Measurements from ENCODE around the gene MSI2.

MSI2 gene

DNA sequence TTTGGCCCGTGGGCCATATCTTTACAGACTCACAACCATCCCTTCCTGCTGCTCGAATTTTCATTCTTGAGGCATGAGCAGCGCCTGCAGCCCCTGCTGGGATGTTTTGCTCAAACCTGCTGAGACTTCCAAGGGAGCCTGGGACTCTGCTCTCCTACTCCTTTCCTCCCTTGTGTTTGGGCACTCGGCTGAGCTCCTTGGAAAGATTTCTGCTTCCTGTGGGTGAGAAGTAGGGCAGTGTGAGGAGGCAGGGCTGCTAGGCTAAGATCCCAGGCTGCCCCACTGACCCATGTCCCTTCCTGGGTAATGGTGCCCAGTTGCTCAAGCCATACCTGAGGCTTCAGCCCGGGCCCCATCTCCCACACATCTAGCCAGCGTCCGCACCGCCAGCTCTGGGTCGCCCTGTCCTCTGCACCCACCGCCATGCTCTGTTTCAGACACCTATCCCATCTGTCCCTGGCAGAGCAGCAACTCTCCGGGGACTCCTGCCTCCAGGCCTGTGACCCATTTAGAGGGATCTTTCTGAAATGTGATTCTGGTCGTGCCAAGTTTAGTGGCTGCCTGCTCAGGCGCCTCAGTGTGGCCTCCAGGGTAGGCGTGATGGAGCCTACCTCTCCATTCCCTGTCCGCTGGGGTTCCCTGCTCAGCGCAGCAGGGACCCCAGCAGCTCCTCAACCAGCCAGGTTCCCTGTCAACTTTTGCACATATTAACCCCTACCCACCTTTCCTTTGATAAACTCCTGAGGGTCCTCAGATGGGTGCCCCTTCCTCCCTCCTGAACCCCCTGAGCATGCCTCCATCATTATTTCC, 298.7 kb downstream of the MSI2 start:
- intact Hi-C loops (cut with DNase I), result no loop called here
- peak in 4 of 10 donors; percentile 29 to 85 (median 36) for DNase-seq

DNA sequence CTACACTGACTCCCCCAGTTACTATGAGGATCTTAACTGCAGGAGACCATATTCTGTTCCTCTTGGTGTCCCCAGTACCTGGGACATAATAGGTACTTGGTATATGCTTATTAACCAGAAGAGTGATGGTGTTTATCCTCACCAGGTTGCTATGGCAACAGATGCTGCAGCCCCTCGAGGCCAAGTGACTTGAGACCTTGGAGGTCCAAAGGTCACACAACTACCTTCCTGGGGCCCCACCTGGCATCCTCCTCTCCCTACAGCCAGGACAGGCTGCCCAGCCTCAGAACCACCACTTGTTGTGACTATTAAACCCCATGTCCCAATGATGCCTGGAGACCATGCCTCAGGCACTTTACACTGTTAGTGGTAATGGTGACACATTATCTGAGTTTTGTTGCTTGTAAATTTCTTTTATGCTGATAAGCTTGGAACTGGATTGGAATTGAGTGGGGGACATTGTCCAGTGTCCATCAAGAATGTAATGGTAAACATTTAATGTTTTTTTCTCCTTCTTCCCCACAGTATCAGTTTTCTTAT, 299.4 kb downstream of the MSI2 start:
- peak in 1 of 10 donors; percentile 51 for DNase-seq
- intact Hi-C loops (cut with DNase I), result no loop called here

DNA sequence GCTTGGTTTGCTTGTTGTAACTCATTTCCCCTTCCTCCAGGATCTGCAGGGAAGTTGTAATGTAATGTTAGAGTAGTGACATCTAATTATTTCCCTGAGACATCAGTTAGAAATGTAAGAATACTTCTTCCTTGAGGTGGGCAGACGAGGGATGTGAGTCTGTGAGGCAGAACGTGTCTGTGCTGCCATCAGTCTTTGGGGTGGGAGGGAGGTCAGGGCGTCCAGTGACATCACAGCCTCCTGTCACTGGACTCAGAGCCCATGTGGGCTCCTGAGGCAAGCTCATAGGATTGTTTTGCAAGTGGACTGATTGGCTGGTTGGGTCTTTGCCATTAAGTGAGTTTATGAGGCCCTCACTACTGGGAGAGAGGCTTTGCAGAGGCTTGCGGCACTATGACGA, 300.0 kb downstream of the MSI2 start:
- intact Hi-C loops (cut with DNase I), result no loop called here
- peak in 1 of 10 donors; percentile 35 for DNase-seq

DNA sequence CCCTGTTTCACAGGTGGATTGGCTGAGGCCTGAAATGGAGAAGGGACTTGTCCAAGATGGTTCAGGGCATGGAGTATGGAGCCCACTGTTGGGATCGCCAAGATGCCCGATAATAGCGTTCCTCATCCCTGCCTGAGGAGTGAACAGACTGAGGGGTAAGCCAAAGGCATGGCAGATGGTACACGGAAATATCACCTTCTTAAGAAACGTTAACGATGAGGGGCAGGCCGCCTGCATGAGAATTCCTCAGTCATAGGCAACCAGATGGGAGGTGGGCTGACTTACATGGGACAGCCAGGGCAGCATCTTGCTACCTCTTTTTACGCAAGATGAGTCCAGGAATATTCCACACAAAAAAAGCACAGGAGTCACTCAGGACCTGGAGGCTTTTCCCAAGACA, 300.7 kb downstream of the MSI2 start:
- DNase-seq, result peak in 1 of 10 donors; percentile 46
- intact Hi-C loops (cut with DNase I), result no loop called here

DNA sequence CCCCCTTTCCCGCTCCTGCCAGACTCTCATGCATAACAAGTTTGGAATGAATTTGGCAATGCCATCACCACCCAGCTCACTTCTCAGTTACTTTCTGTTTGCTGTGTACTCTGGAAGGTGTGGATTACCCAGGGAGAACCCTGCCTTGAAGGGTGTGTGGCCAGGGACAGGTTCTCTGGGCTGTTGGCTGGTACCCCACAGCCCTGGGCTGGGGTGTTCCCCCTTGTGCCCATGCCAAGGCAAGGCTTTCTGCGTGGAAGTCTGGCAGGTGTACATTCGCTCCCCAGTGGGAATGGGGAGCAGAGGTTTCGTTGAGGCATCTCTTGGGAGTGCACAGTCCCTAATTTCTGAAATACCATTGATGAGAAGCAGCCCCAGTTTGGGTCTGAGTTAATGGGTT, 301.1 kb downstream of the MSI2 start:
- intact Hi-C loops (cut with DNase I), result no loop called here
- DNase-seq, result peak in 1 of 10 donors; percentile 62

DNA sequence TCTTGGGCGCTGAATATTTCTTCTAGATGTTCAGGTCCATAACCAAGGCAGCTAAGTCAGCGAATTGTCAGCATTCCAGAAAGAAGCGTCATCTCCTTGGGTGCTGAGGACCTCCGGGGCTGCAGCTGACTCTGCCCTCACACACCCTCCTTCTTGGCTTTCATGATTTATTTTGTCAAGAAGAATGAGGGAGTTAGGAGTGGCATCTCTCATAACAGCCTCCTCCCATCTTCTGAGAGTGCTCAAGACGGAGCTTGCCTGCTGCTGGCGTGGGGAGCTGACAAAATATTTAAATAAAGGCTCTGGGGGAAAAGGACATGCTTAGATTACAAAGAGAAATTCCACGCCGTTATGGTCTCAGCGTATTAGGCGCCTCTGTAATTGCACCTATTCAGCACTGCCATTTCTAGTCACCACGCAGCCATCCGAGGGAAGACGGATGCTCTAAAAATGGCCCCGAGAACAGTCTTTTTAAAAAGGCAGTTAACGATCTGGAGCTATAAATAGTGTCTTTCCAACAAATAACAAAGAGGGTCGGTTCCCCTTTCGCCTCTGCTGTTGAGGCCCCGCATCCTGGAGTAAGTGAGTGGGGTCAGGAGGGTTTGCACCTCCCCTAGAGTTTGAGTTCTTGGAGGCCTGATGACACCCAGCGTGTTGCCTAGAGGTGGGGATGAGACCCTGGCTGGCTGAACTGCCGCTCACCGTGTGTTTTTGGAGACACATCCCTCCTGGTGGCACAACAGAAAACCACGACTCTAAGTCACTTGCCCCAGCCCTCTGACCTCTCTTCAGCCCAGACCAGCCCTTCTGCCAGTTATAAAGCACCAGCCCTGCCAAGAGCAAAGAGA, 301.7 kb downstream of the MSI2 start:
- peak in 1 of 10 donors; percentile 70 for DNase-seq
- intact Hi-C loops (cut with DNase I), result no loop called here

DNA sequence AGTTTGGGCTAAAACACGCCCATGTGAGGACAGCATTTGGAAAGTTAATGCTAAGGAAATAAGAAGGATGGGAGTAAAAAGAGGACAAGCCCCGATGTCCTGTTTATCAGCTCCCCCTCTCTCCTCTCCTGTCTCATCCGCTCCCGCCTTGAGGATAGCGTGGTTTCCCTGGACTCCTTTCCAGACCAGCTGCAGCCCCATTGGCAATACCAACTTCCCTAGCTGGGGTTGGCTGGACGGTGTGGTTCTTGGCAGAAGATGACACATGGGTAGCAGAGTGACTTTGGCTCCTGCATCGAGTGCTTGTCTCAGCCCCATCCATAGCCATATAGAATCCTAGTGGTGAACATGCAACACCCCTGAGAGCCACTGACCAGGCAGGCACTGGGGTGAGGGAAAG, 302.9 kb downstream of the MSI2 start:
- DNase-seq, result peak in 1 of 10 donors; percentile 61
- intact Hi-C loops (cut with DNase I), result no loop called here

DNA sequence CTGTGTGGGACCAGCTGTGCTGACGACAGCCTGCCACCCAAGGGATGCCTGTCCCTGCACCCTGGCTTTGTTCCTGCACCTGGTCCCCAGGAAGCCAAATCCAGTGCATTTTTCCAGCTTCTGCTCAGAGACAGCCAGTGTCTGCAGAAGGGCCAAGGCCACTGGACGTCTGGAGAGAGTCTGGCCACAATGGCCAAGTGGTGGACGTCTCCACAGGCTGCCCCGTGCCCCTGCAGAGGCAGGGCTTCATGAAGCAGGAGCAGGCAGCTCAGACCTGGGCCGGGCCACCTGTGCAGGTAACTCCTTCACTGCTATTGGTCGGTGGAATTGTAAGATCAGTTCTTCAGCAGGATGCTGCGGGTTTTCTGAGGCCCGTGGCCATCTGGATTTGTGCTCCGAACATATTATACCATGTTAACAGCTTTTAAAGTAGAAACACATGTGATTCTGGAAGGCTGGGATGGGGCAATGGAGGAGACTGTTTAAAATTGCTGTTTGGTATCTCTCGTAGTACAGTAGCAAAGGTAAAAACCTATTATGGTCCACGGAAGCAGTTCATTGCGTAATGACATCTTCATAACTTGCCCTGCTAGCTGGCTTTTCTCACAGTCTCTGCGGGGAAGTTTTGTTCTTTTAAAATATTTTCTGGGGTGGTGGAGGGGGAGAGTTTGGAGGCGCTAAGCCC, 303.5 kb downstream of the MSI2 start:
- peak in 1 of 10 donors; percentile 76 for DNase-seq
- intact Hi-C loops (cut with DNase I), result no loop called here

DNA sequence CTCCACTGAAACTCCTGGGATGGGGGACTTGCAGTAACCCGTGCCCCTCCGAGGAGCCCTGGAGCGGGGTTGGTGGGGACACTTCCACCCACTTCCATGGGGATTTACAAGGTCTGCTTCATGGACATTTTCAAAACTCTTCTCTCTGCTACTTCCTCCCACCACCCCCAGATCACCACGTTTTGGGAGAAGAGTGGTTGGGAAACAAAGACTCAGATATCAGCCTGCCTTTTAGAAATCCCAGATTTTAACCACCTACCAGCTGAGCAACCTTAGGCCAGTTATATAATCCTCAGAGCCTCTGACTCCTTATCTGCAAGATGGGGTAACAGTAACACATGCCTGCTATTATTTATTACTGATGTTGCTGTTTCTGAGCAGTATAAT, 304.0 kb downstream of the MSI2 start:
- peak in 1 of 10 donors; percentile 49 for DNase-seq
- intact Hi-C loops (cut with DNase I), result no loop called here

DNA sequence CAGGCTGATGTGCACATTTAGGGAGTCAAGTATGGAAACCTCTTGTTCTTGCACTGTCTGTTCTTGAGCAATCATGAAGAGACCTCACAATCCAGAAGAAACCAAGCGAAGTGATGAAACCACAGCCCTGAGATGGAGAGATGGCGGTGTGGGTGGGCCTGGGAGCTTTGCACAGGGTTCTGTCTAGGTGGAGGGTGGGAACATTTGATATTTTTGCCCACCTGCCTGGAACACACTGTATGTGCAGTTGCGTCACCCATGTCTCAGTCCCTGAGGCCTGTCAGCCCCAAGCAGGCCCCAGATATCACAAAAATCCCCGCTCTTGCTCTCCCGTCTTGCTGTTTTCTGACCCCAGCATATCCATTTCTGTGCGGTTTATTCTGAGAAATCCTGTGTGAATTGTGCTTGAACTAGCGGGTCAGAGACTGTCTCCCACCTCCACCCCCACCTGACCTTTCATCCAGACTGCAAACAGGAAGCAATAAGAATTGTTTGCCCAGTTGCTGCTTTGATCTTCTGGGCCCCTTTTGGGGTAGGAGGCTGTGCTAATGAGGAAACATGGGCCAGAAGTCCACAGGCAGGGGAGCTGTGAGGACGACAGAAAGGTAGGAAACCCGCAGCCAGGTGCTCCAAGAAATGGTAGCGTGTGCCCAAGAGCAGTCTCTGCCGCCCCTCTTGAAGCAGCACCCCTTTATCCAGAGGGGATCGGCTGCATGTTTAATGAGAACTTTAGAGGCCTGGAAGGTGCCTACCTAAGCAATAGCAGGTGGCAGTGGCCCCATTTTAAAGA, 304.9 kb downstream of the MSI2 start:
- intact Hi-C loops (cut with DNase I), result no loop called here

DNA sequence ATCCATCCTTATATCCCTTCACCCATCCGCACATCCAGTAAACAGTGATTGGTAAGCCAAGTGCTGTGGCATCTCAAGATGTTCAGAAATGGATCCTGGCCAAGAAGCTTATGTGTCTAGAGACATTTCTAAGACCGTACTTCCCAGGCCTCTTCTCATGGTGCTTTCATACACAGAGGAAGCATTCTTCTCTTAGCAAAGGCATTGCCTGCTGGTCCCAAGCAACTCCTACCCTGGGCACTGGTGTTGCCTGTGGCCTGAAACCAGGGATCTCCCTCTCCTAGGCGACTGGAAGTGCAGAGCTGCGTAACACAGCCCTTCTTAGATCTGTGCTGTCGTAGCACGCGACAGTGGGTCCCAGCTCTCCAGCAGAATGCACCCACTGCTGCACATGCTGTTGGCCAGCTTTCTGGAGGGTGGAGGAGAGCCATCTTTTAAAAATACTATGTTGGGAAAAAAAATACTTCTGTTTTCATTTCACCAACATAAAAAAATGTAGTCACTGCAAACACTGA, 305.9 kb downstream of the MSI2 start:
- intact Hi-C loops (cut with DNase I), result no loop called here

More for the DNA sequence above, 304.9 kb downstream of the MSI2 start:
- DNase-seq, result peak in 1 of 10 donors; percentile 43

DNA sequence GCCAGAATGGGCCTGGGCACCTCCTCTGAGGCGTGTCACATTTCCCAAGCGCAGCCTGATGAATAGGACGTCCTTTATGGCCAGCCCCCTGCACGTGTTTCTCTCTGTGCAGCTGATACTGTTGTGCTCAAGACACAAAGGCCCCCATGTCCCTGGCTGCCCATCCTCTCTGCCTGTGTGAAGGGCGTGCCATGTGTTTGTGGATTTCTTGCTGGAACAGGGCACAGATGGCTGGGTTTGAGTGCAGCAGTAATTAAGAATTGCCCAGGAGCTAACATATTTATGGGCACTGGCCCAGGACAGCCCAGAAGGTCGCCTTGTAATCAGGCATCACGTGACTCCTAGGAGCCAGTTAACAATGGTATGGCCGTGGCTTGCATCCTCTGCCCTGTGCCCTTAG, 307.6 kb downstream of the MSI2 start:
- intact Hi-C loops (cut with DNase I), result no loop called here
- DNase-seq, result peak in 1 of 10 donors; percentile 46

More for the DNA sequence above, 305.9 kb downstream of the MSI2 start:
- DNase-seq, result peak in 6 of 10 donors; percentile 31 to 90 (median 47)

DNA sequence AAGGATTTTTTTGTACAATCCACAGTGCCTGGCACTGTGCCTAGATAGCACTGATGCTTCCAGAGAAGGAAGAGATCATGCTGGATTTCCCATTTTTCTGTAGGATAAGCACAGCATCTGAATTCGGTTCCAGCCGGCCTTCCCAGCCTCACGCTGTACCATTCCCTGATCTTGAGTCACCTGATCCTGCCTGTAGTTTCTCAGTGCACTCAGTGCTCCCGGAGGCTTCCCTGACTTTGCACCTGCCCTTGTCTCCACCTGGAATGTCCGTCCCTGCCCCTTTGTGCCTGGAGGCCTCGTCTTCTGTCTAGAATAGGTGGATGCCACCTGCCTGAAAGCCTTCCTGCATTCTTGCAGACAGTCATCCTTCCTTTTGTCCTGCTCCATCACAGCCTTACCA, 308.9 kb downstream of the MSI2 start:
- intact Hi-C loops (cut with DNase I), result no loop called here
- peak in 1 of 10 donors; percentile 70 for DNase-seq

DNA sequence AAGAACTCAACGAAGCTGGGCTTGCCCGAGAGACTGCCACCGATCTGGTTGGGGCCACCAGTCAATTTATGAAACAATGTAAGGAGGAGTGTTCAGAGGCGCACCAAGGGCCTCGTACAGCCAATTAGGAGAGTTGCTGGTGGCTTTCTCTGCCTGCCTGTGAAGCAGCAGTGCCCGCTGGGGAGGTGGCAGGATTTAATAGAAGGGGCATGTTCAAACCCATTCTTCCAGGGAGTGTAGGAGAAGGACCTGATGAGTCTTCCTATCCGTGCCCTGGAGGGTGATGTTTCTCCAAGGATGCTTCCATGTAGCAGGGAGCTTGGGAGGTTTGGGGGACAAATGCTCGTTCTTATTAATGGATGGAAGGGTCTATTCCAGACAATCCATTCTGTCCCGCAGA, 310.4 kb downstream of the MSI2 start:
- peak in 1 of 10 donors; percentile 29 for DNase-seq
- intact Hi-C loops (cut with DNase I), result no loop called here

DNA sequence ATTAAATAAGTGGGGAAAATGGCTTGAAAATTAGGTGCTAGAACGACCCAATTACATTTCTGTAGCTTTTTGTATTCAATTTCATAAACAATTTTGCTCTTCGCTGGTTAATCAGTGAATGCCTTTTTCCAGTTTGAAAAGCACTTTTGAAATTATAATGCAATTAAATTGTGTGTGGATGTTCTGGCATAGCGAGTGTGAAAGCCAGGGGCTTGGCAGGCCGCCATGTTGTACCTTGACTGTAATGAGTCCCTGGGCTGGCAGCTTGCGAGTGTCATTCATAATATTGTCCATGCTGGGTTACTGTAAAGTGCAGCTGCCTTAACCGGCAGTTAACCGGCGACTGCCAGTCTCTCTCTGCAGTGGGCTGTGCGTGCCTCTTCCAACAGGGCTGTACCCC, 310.9 kb downstream of the MSI2 start:
- intact Hi-C loops (cut with DNase I), result no loop called here
- peak in 1 of 10 donors; percentile 67 for DNase-seq

DNA sequence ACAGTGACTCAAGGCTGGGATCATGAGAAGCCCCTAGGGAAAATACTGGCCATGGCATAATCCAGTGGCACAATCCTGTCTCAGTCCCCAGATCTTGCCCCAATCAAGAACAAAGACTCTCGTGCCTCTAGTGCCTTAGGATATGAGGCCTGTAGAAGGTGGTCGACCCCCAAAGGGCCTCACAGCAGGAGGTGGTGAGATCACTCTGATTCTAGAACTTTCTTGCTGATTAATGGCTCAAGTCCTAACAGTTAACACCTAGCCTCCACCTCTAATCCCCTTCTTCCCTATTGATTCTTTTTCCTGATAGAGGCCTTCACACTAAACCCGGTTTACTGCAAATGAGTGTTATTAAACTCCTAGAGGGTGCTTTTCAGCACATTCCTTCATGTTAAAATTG, 312.0 kb downstream of the MSI2 start:
- DNase-seq, result peak in 1 of 10 donors; percentile 6
- intact Hi-C loops (cut with DNase I), result no loop called here

DNA sequence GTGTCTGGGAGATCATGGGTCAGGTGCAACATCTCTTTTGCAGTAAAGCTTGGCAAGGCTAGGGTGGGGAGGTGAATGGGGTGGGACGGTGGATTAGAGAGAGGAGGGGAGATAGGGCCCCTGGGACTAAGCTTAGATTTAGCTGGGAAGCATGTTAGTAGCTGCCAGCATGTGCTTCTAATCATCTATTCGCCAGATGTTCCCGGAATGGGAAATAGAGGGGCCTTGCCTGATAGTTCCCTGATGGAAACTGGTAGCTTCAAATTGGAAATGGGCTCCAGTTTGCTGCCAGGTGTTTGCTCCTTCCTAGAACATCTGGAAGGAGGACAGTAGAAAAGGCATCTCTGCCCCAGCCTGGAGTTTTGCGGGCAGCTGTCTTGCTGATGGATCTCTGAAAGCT, 312.7 kb downstream of the MSI2 start:
- intact Hi-C loops (cut with DNase I), result no loop called here
- DNase-seq, result peak in 1 of 10 donors; percentile 10

DNA sequence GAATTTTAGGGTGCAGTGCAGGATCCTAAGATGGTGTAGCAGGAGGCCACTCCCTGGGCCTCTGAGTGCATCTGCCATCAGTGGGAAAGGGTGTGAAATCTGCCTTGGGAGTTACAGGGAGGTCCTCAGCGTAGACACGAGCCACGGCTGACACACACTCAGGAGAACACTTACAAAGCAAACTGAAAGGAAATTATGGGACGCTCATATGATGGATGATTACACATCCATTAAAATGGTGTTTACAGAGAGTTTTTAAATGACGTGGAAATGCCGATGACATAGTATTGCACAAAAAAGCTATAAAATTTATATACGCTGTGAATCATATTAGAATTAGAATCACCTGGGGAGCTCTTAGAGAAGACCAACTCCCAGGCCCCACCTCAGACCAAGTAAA, 313.5 kb downstream of the MSI2 start:
- intact Hi-C loops (cut with DNase I), result loop anchor here (10.0 kb wide), 1 partner anchor 125 kb away; no protein-coding TSS in a partner anchor
- peak in 1 of 10 donors; percentile 22 for DNase-seq

DNA sequence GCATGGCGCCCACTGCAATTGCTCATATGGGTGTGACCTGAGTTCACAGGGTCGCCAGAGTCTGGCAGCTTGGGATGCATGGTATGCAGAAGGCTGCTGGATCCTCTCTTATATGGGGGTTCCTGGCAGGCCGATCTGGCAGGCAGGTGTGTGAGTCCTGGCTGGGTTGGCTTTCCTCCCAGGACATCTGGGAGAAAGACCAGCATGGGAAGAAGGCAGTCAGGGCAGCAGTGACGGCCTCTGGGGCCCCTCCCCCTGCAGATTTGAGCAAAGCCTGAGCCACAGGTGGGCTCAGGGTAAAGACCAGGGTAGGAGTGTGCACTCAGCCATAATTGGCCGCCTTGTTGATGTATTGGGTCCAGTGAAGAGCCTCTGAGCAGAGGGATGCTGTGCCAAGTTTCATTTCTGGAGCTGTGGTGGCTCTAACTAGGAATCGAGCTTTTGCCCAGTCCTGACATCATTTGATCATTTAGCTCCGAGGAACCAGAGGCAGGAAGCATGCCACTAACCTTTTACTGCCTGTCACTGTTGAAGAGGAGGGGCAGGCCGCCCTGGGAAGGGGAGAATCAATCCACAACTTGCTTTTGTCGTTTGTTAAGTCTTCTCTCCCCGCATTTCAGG, 314.5 kb downstream of the MSI2 start:
- DNase-seq, result peak in 2 of 10 donors; percentile 44 to 63
- intact Hi-C loops (cut with DNase I), result loop anchor here (10.0 kb wide), 1 partner anchor 126 kb away; no protein-coding TSS in a partner anchor
